HepG2 (cell line): ENCODE measurements around the gene HEXA. TPM values are rescaled to one million over a fixed set of nuclear protein-coding genes. Genes with fewer than 3 reads are reported as not detected.

Experiments
- ATAC-seq: fragments of 200-7000 bp; cut with Tn5 transposase; 3 replicates; pipeline ENCODE4 v1.9.1; 2020; ENCODE audit warnings: mild to moderate bottlenecking, moderate library complexity
- BruUV-seq: library from RNA; stranded (reverse); fragments of 400-500 nt; replicated peaks from 2 replicates; lab custom pipeline; 2021; lab: Mats Ljungman, UMichigan
- CTCF ChIA-PET: fragments of 300-600 bp; formaldehyde crosslinking; extraction: SDS; loops from one replicate; lab custom pipeline; 2021; ENCODE audit warnings: low total read pairs, inconsistent platforms, low intra/inter-chr PET ratio; lab: Yijun Ruan, JAX
- POLR2A ChIA-PET: fragments of 350-600 bp; sonication (Branson Sonifier 250); formaldehyde crosslinking; loops from one replicate; lab custom pipeline; 2020; ENCODE audit warnings: antibody characterized with exemption, inconsistent platforms; lab: Yijun Ruan, JAX
- DNase-seq: peaks from one replicate; pipeline ENCODE4 v3.0.0-alpha.2; 2015; ENCODE audit warnings: low spot score
- FAIRE-seq: peaks from 3 replicates; lab custom pipeline; 2011; peaks lifted over from hg19 to GRCh38; lab: Jason Lieb, UNC
- H2AFZ ChIP-seq: one replicate; pipeline ENCODE4 v1.6.1; 2011; ENCODE audit warnings: low read length, inconsistent platforms
- H3K27ac ChIP-seq: fragments of 300-600 bp; 3 replicates; pipeline ENCODE4 v1.8.0; 2011; ENCODE audit warnings: mixed run types, mild to moderate bottlenecking, mixed read lengths, low read length, inconsistent platforms; ENCODE audit not compliant: insufficient read depth; ENCODE audit errors: extremely low read length
- H3K27me3 ChIP-seq, 2 experiments: fragments of 200-600 bp in 1 of 2; 2 replicates in 1 of 2; 3 replicates in 1 of 2; pipeline versions ENCODE4 v1.6.0 to v1.8.0; 2011; ENCODE audit warnings: low read length in 2 of 2, mild to moderate bottlenecking in 2 of 2, moderate library complexity in 2 of 2, inconsistent platforms in 1 of 2; ENCODE audit not compliant: insufficient read depth in 2 of 2, control insufficient read depth in 1 of 2
- H3K36me3 ChIP-seq, 2 experiments: fragments of 200-600 bp in 1 of 2; replicated peaks in 1 of 2; 2 replicates in 1 of 2; 3 replicates in 1 of 2; pipeline versions ENCODE4 v1.5.1 to v1.8.0; 2011; ENCODE audit warnings: low read length in 2 of 2, inconsistent platforms in 1 of 2; ENCODE audit not compliant: insufficient read depth in 2 of 2, control insufficient read depth in 1 of 2
- H3K4me1 ChIP-seq: 2 replicates; pipeline ENCODE4 v1.5.1; 2012; ENCODE audit warnings: low read length, inconsistent platforms; ENCODE audit not compliant: insufficient read depth
- H3K4me2 ChIP-seq: 2 replicates; pipeline ENCODE4 v1.6.0; 2011; ENCODE audit warnings: low read depth, low read length, inconsistent platforms
- H3K4me3 ChIP-seq, 3 experiments: fragments of 200-600 bp in 1 of 3; sonication (generic), shearing (Covaris generic) in 1 of 3; replicated peaks in 1 of 3; 2 replicates each; pipeline ENCODE4 v1.5.1; 2011 to 2016; ENCODE audit warnings: low read length in 3 of 3, inconsistent platforms in 2 of 3, low read depth in 2 of 3, mild to moderate bottlenecking in 2 of 3, control low read depth in 1 of 3, mixed read lengths in 1 of 3; ENCODE audit not compliant: insufficient read depth in 1 of 3
- H3K79me2 ChIP-seq: one replicate; pipeline ENCODE4 v1.6.1; 2011; ENCODE audit warnings: low read length, inconsistent platforms; ENCODE audit not compliant: insufficient read depth
- H3K9ac ChIP-seq: 2 replicates; pipeline ENCODE4 v1.6.0; 2011; ENCODE audit warnings: mild to moderate bottlenecking, low read depth, low read length, inconsistent platforms; ENCODE audit not compliant: insufficient read depth
- H3K9me3 ChIP-seq: 2 replicates; pipeline ENCODE4 v1.5.1; 2012; ENCODE audit warnings: mild to moderate bottlenecking, low read length
- H4K20me1 ChIP-seq: 2 replicates; pipeline ENCODE4 v1.6.0; 2011; ENCODE audit warnings: inconsistent platforms, mild to moderate bottlenecking, low read length, moderate library complexity; ENCODE audit not compliant: insufficient read depth
- ETV5 ChIP-seq: IDR thresholded peaks from 2 replicates; pipeline ENCODE4 v1.6.1; 2018; ENCODE audit warnings: missing biosample characterization, missing genetic modification reagents, inconsistent platforms, borderline replicate concordance
- HES4 ChIP-seq: sonication (generic); formaldehyde crosslinking; IDR thresholded peaks from 2 replicates; pipeline ENCODE4 v1.9.0; 2021; ENCODE audit warnings: mild to moderate bottlenecking, missing genetic modification reagents, borderline replicate concordance
- HNRNPLL ChIP-seq: fragments of 200-400 bp; formaldehyde crosslinking; IDR thresholded peaks from 2 replicates; pipeline ENCODE4 v1.6.1; 2017; ENCODE audit warnings: mild to moderate bottlenecking, low read depth, low read length; ENCODE audit not compliant: poor library complexity, severe bottlenecking
- KLF15 ChIP-seq: sonication (generic); formaldehyde crosslinking; IDR thresholded peaks from 2 replicates; pipeline ENCODE4 v1.8.1; 2023; ENCODE audit warnings: borderline replicate concordance, mild to moderate bottlenecking, inconsistent platforms, missing genetic modification reagents, mixed read lengths
- NR2F2 ChIP-seq: IDR thresholded peaks from 2 replicates; pipeline ENCODE4 v1.6.1; 2012; ENCODE audit warnings: low read depth, inconsistent platforms, borderline replicate concordance
- RFX5 ChIP-seq: IDR thresholded peaks from 2 replicates; pipeline ENCODE4 v1.6.1; 2011; ENCODE audit warnings: low read depth, low read length, improper control_type of control experiment
- SAFB2 ChIP-seq: sonication (generic); formaldehyde crosslinking; IDR thresholded peaks from 2 replicates; pipeline ENCODE4 v1.5.1; 2020; ENCODE audit warnings: missing genetic modification reagents, low read depth, mild to moderate bottlenecking, borderline replicate concordance
- SMAD1 ChIP-seq: sonication (generic); formaldehyde crosslinking; IDR thresholded peaks from 2 replicates; pipeline ENCODE4 v1.4.0; 2020; ENCODE audit warnings: missing genetic modification reagents, low read depth, mild to moderate bottlenecking, borderline replicate concordance
- TBL1XR1 ChIP-seq: fragments of 150-350 bp; IDR thresholded peaks from 2 replicates; pipeline ENCODE4 v1.6.1; 2014; ENCODE audit warnings: borderline replicate concordance, low read length; ENCODE audit not compliant: partially characterized antibody
- ZNF136 ChIP-seq: sonication (generic); formaldehyde crosslinking; IDR thresholded peaks from 2 replicates; pipeline ENCODE4 v1.8.1; 2022; ENCODE audit warnings: low read depth, mild to moderate bottlenecking, moderate library complexity, missing genetic modification reagents
- ZNF143 ChIP-seq: sonication (generic); formaldehyde crosslinking; IDR thresholded peaks from 2 replicates; pipeline ENCODE4 v1.4.0; 2020; ENCODE audit warnings: missing genetic modification reagents
- ZNF225 ChIP-seq: sonication (generic); formaldehyde crosslinking; IDR thresholded peaks from 2 replicates; pipeline ENCODE4 v1.4.0; 2020; ENCODE audit warnings: mild to moderate bottlenecking, missing genetic modification reagents
- ZNF256 ChIP-seq: sonication (generic); formaldehyde crosslinking; conservative IDR thresholded peaks from 2 replicates; pipeline ENCODE4 v1.4.0; 2020; ENCODE audit warnings: missing genetic modification reagents
- ZNF557 ChIP-seq: sonication (generic); formaldehyde crosslinking; IDR thresholded peaks from 2 replicates; pipeline ENCODE4 v1.4.0; 2020; ENCODE audit warnings: missing genetic modification reagents
- ZNF713 ChIP-seq: sonication (generic); formaldehyde crosslinking; IDR thresholded peaks from 2 replicates; pipeline ENCODE4 v1.4.0; 2020; ENCODE audit warnings: mild to moderate bottlenecking, missing genetic modification reagents
- in situ Hi-C: cut with HindIII; loops from 2 replicates; pipeline ENCODE4 v1.10.0; 2017; ENCODE audit warnings: low pct_unique_long_range_greater_than_20kb; ENCODE audit not compliant: extremely low pct_ligation_motif_present
- intact Hi-C: fragments of 100-400 bp; cut with micrococcal nuclease; formaldehyde crosslinking; loops from one replicate; pipeline ENCODE4 v1.10.0; 2022; ENCODE audit not compliant: unreplicated experiment
- polyA plus RNA-seq, 8 experiments: library from polyadenylated mRNA; depleted of rRNA in 3 of 8; stranded (reverse) in 7 of 8; unstranded in 1 of 8; fragments of >200 nt; fragmentation: Illumina TruSeq in 4 of 8; extraction: Trizol in 4 of 8; gene quantifications; 2 replicates each; pipeline versions ENCODE4 v1.2.1 to v1.2.3, GENCODE V29; 2011 to 2016; ENCODE audit warnings: low read depth in 4 of 8, missing spikeins in 1 of 8, mixed read lengths in 1 of 8; ENCODE audit not compliant: insufficient read depth in 1 of 8
- total RNA-seq, 5 experiments: library from RNA; depleted of rRNA; stranded (reverse); fragments of >200 nt; fragmentation: Illumina TruSeq; extraction: Trizol; gene quantifications; 2 replicates each; pipeline ENCODE4 v1.2.3, GENCODE V29; 2016; ENCODE audit warnings: low read depth in 1 of 5
- TF ChIP-seq, protein P1 (sequence below): sonication (generic); formaldehyde crosslinking; conservative IDR thresholded peaks from 2 replicates; pipeline ENCODE4 v1.8.0; 2022; ENCODE audit warnings: mild to moderate bottlenecking, moderate library complexity, missing genetic modification reagents
- TF ChIP-seq, protein P2 (sequence below): sonication (generic); formaldehyde crosslinking; IDR thresholded peaks from 2 replicates; pipeline ENCODE4 v1.5.0; 2020; ENCODE audit warnings: missing genetic modification reagents
- TF ChIP-seq, protein P3 (sequence below): IDR thresholded peaks from 2 replicates; pipeline ENCODE4 v1.6.1; 2016; ENCODE audit warnings: mild to moderate bottlenecking, missing biosample characterization, missing genetic modification reagents
- TF ChIP-seq, protein P4 (sequence below): sonication (generic); formaldehyde crosslinking; IDR thresholded peaks from 2 replicates; pipeline ENCODE4 v1.4.0; 2020; ENCODE audit warnings: missing genetic modification reagents, mild to moderate bottlenecking, borderline replicate concordance

The HEXA gene
- total and polyA plus RNA-seq, 2 of the 13 experiments (the other 11 are each of a cell fraction or from before 2014, with no cell fraction given) = 106 to 219 TPM

DNA sequence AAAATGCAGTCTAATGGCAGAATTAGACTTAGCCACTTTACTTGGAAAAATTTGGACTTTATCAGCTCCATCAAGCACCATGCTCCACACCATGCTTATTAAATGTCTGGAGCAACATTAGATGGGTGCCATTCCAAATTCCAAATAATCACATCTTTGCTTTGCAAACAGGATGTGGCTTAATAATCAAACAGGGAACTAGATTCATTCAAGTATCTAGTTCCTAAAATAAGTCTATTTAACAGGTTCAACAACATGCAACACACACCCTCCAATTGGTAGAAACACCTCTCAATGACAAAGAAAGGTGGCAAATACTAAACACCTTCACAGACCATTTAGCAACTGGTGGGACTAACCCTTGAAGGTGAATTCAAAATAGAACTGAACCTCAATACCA is 3.5 kb downstream of the HEXA start:
- Histone ChIP-seq H3K36me3 (peaks cover 16 to 29% of the 10 kb centered on the region in 2 experiments), H3K4me3 (no peak overlapping the region), H2AFZ (no peak overlapping the region), H3K27me3 (no peaks in the 10 kb centered on the region), H3K27ac (no peak overlapping the region), H3K4me2 (no peak overlapping the region), H3K9ac (no peak overlapping the region), H4K20me1 (no peaks in the 10 kb centered on the region), H3K9me3 (no peaks in the 10 kb centered on the region), H3K4me1 (peaks cover 26% of the 10 kb centered on the region), H3K79me2 (peaks cover 74% of the 10 kb centered on the region)
- ChIA-PET CTCF (no interaction called here), POLR2A (no interaction called here)
- no peak for ATAC-seq
- FAIRE-seq = no peak
- intact Hi-C loops = no loop called here
- DNase-seq = no peak
- in situ Hi-C loops = no loop called here
- no TSS peak for BruUV-seq
- TF ChIP-seq ZNF136 (no peak), ZNF256 (CRISPR knock-in tag) (no peak), ETV5 (CRISPR knock-in tag) (no peak), HNRNPLL (no peak), NR2F2 (no peak), SMAD1 (CRISPR knock-in tag) (no peak), ZNF713 (CRISPR knock-in tag) (no peak), HES4 (no peak), TBL1XR1 (no peak), ZNF225 (CRISPR knock-in tag) (no peak), SAFB2 (no peak), ZNF143 (no peak), ZNF557 (CRISPR knock-in tag) (no peak), KLF15 (CRISPR knock-in tag) (no peak), RFX5 (no peak)
- TF ChIP-seq, protein P1, sequence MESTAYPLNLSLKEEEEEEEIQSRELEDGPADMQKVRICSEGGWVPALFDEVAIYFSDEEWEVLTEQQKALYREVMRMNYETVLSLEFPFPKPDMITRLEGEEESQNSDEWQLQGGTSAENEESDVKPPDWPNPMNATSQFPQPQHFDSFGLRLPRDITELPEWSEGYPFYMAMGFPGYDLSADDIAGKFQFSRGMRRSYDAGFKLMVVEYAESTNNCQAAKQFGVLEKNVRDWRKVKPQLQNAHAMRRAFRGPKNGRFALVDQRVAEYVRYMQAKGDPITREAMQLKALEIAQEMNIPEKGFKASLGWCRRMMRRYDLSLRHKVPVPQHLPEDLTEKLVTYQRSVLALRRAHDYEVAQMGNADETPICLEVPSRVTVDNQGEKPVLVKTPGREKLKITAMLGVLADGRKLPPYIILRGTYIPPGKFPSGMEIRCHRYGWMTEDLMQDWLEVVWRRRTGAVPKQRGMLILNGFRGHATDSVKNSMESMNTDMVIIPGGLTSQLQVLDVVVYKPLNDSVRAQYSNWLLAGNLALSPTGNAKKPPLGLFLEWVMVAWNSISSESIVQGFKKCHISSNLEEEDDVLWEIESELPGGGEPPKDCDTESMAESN (CRISPR knock-in tag) = no peak
- TF ChIP-seq, protein P2, sequence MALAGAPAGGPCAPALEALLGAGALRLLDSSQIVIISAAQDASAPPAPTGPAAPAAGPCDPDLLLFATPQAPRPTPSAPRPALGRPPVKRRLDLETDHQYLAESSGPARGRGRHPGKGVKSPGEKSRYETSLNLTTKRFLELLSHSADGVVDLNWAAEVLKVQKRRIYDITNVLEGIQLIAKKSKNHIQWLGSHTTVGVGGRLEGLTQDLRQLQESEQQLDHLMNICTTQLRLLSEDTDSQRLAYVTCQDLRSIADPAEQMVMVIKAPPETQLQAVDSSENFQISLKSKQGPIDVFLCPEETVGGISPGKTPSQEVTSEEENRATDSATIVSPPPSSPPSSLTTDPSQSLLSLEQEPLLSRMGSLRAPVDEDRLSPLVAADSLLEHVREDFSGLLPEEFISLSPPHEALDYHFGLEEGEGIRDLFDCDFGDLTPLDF (CRISPR knock-in tag) = no peak
- TF ChIP-seq, protein P3, sequence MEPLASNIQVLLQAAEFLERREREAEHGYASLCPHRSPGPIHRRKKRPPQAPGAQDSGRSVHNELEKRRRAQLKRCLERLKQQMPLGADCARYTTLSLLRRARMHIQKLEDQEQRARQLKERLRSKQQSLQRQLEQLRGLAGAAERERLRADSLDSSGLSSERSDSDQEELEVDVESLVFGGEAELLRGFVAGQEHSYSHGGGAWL (CRISPR knock-in tag) = no peak
- TF ChIP-seq, protein P4, sequence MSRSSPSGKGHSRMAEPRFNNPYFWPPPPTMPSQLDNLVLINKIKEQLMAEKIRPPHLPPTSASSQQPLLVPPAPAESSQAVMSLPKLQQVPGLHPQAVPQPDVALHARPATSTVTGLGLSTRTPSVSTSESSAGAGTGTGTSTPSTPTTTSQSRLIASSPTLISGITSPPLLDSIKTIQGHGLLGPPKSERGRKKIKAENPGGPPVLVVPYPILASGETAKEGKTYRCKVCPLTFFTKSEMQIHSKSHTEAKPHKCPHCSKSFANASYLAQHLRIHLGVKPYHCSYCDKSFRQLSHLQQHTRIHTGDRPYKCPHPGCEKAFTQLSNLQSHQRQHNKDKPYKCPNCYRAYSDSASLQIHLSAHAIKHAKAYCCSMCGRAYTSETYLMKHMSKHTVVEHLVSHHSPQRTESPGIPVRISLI (CRISPR knock-in tag) = no peak
